ENCODE results near the gene SOS2. TPM values are rescaled to one million over a fixed set of nuclear protein-coding genes. Genes with fewer than 3 reads are reported as not detected.
A peak's percentile ranks its signal among the peaks of the same experiment; 100 is the strongest.
"Not testable (repeated sequence)": the region's sequence is repeated elsewhere in the genome, so short reads cannot be mapped to it uniquely, and the experiment has no call there.

SOS2 gene
- total RNA-seq, 1 donor from 2014 or later = 58.5 TPM

DNA sequence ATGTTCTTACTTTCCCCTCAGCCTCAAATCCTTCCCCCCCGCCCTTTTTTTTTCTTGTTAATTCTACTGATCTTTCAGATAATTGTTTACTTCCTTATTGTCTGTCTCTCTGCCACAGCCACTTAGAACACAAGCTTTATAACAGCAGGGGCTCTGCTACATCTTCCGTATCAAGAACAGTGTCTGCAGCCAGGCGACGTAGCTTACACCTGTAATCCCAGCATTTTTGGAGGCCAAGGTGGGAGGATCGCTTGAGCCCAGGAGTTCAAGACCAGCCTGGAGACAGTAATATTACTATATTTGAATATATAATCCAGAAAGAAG is 5.4 kb downstream of the SOS2 start:
- no peak for DNase-seq

DNA sequence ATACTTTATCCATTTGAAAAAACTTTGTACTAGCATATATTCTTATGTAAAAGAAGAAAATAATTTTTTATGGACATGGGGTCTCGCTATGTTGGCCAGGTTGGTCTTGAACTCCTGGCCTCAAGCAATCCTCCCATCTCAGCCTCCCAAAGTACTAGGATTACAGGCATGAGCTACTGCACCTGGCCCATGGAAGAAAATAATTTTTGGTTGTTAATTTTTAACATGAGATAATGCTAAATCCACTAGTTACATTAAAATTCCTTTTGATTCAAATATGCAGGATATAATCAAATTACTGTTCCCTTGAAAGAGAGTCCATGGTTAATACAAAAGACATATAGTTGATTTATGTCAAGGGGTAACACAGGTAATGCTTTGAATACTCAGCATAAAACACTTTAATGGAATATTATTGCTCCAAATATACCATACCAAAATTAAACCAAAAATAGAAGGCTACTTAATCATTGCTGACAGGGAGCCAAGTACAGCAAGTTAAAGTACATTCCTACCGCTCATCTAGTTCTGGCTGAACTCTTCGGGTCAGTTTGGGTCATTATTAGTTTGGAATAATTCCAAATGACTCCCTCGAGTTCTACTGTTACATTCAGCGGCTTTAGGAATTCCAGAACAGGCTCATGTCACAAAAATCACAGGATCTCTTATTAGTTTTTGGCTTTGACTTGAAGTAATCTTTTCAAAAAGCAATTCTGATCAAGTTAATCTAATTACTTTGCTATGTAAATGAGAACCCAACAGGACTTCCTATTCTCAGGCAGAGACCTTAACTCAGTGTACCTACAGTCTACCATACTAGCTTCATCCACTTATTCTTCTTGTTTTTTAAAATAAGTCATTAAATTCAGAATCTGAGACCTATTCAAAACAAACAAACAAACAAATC is 6.1 kb downstream of the SOS2 start:
- DNase-seq = peak; percentile 64

GRCh38 chr14:50222055-50222613 is 9.2 kb downstream of the SOS2 start:
- DNase-seq = no peak

GRCh38 chr14:50218501-50218900 is 12.9 kb downstream of the SOS2 start:
- DNase-seq = no peak

- DNase-seq = no peak
These were observed 16.0 kb downstream of the SOS2 start for GRCh38 chr14:50215416-50215815.

GRCh38 chr14:50213795-50214194 is 17.6 kb downstream of the SOS2 start:
- no peak for DNase-seq

DNA sequence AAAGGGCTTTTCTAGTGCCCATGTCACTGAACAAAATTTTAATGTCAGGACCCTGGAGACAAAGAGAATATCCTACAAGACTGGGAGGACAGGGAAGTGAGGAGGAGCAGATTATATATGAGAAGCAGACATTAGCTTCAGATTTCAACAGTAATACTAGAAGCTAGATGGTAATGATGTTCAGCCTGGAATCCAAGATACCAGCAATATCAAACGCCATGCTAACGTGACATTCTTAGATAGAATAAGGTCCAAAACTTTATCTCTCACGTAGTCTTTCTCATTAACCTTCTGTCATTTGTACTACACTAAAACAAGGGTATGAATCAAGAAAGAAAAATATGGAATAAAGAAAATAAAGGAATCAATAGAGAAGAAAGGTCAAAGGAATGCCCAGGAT is 18.7 kb downstream of the SOS2 start:
- no peak for DNase-seq

- no peak for DNase-seq
These were observed 21.3 kb downstream of the SOS2 start for GRCh38 chr14:50210074-50210473.

- no peak for DNase-seq
These were observed 32.9 kb downstream of the SOS2 start for GRCh38 chr14:50198499-50198898.

- no peak for DNase-seq
These were observed 39.9 kb downstream of the SOS2 start for GRCh38 chr14:50191499-50191898.

- DNase-seq = no peak
These were observed 45.3 kb downstream of the SOS2 start for GRCh38 chr14:50186107-50186506.

DNA sequence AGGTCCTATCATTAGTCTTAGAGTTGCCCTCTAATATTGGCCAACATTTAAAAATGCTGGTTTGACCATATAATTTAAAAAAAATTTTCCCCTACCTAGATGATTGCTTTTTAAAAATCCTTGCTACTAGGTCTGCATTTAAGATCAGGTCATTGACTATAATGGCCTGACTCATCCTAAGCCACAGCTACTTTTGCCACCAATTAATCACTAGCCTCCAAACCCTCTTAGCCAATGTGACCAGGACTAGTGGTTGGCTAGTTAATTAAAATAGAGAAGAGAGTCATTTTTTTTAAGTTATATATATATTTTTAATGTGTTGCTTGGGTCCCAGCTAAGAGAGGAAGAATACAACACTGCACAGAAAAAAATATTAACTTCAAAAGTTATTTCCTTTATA is 57.5 kb downstream of the SOS2 start:
- DNase-seq = no peak

- no peak for DNase-seq
These were observed 59.5 kb downstream of the SOS2 start for GRCh38 chr14:50171895-50172294.

DNA sequence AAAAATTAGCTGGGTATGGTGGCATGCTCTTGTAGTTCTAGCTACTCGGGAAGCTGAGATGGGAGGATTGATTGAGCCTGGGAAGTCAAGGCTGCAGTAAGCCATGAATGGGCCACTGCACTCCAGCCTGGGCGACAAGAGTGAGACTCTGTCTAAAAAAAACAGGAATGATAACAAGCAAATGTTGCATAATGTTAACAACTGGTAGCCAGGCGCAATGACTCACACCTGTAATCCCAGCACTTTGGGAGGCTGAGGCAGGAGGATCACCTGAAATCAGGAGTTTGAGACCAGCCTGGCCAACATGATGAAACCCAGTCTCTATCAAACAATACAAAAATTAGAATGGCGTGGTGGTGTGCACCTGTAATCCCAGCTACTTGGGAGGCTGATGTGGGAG is 64.0 kb downstream of the SOS2 start:
- DNase-seq = not testable (repeated sequence)

DNA sequence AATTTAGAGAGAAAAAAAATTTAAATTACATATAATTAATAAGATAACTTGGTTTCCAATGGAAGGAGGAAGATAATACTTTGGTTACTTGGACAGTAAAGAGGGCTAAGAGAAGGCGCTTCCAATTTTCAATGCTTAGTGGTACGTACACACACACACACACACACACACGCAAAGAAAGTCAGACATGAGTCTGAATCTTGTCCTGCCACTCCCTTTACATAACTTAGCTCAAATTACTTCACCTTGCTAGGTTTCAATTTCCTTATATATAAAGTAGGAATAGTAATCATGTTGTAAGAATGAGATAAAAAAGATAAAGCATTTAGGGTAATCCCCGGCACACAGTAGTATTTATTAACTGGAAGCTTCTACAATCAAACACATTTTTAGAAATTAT is 75.3 kb downstream of the SOS2 start:
- no peak for DNase-seq

DNA sequence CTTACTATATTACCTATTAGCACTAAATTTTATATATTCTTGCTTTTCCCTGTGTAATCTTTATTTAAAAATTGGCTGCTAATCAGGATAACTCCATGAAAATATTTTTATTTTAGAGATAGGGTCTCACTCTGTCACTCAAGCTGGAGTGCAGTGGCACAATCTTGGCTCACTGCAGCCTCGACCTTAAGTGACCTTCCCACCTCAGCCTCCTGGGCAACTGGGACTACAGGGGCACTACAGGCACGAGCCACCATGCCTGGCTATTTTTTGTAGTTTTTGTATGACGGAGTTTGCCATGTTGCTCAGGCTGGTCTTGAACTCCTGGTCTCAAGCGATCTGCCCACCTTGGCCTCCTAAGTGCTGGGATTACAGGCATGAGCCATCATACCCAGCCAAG is 82.6 kb downstream of the SOS2 start:
- DNase-seq = no peak

- no peak for DNase-seq
These were observed 92.2 kb downstream of the SOS2 start for GRCh38 chr14:50139192-50139591.

GRCh38 chr14:50127802-50128201 is 103.6 kb downstream of the SOS2 start:
- DNase-seq = no peak

DNA sequence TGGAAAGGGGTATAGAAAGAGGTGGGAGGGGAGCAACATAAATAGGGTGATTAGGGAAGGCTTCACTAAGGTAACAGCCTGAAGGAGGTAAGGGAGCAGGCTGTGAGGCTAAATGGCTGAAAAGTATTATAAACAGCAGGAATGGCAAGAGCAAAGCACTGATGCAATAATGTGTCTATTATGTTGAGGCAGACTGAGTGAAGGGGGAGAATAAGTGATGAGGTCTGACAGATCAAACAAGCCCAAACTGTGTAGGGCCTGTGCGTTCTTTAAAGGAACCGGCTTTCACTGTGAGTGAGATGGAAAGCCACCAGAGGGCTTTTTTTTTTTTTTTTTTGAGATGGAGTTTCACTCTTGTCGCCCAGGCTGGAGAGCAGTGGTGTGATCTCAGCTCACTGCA is 108.3 kb downstream of the SOS2 start:
- no peak for DNase-seq

DNA sequence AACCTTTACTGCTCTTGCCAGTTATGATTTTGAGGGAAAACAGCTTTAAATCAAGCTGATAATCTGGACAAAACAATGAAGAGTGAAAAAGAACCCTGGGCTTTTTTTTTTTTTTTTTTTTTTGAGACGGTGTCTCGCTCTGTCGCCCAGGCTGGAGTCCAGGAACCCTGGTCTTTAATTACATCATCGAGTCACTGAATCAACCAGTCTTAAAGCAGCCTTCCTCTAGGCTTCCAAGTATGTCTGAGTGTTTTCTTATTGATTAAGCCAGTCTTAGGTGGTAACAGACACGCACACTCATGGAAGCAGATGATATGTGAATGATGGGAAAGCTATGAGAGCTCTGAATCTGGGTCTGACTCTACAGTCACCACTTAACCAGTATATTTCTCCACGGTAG is 109.1 kb downstream of the SOS2 start:
- no peak for DNase-seq

DNA sequence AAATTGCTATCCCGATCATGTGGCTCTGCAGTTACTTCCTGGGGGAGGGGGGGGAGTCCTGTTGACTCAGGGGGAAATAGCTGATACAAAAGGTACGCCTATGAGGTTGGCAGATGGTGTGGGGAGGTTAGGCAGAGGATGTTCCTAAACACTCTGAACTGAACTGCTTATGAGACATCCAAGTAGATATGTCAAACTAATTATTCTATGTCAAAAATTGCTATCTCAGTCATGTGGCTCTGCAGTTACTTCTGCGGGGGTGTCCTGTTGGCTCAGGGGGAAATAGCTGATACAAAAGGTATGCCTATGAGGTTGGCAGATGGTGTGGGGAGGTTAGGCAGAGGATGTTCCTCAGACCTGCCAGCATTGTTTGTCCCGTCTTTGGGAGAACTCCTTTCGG is 109.9 kb downstream of the SOS2 start:
- DNase-seq = no peak

DNA sequence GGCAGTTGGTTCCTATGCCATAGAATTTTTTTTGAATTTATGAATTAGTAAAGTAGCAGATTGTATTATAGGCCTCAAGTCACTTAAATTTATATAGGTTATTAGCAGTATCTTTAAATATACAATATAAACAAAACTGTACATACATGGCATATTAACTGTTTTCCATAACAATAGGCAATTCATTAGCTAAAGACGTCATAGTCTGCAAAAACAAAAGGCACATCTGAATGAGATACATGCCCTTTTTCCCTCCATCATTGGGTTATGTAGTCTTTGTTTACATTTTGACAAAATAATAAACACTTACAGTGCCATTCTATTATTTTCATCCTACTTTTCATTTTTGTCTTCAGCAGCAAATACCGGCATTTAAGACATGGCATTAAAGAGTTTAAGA is 113.9 kb downstream of the SOS2 start:
- no peak for DNase-seq

GRCh38 chr14:50116966-50117365 is 114.4 kb downstream of the SOS2 start:
- DNase-seq = no peak

Measured in tongue (tissue), 2 donors.